K562 (cell line): ENCODE measurements around the gene DROSHA. TPM values are rescaled to one million over a fixed set of nuclear protein-coding genes. Genes with fewer than 3 reads are reported as not detected.

Experiments used
- BCOR ChIP-seq: fragments of 450-650 bp; IDR thresholded peaks from 2 replicates; pipeline ENCODE4 v1.6.1; 2016
- BDP1 ChIP-seq: IDR thresholded peaks from 3 replicates; pipeline ENCODE4 v1.6.1; 2011; ENCODE audit not compliant: insufficient read length, insufficient read depth
- C11orf30 ChIP-seq: fragments of 450-650 bp; IDR thresholded peaks from 2 replicates; pipeline ENCODE4 v1.6.1; 2016; ENCODE audit warnings: low read depth, mild to moderate bottlenecking
- CREB1 ChIP-seq, 2 experiments: sonication (generic) in 1 of 2; formaldehyde crosslinking in 1 of 2; IDR thresholded peaks; 2 replicates each; pipeline versions ENCODE4 v1.6.1 to v1.8.0; 2012 to 2022; ENCODE audit warnings: inconsistent platforms in 1 of 2, mild to moderate bottlenecking in 1 of 2, missing genetic modification reagents in 1 of 2, moderate library complexity in 1 of 2
- FOSL1 ChIP-seq: fragments of 200-800 bp; sonication (Bioruptor generic); conservative IDR thresholded peaks from 2 replicates; pipeline ENCODE4 v1.6.1; 2016; ENCODE audit warnings: missing genetic modification characterization, missing compliant biosample characterization
- FUS ChIP-seq: fragments of 200-400 bp; formaldehyde crosslinking; optimal IDR thresholded peaks from 2 replicates; pipeline ENCODE3; 2017; ENCODE audit warnings: low read depth, low read length
- JUND ChIP-seq, 2 experiments: IDR thresholded peaks; 2 replicates in 1 of 2; 3 replicates in 1 of 2; pipeline ENCODE4 v1.6.1; 2011; ENCODE audit warnings: borderline replicate concordance in 2 of 2, low read depth in 2 of 2, low read length in 2 of 2, improper control_type of control experiment in 1 of 2, missing biosample characterization in 1 of 2, missing genetic modification characterization in 1 of 2, missing genetic modification reagents in 1 of 2
- MITF ChIP-seq: IDR thresholded peaks from 2 replicates; pipeline ENCODE4 v1.6.1; 2014; ENCODE audit warnings: antibody characterized with exemption
- MTA1 ChIP-seq: fragments of 450-650 bp; IDR thresholded peaks from 2 replicates; pipeline ENCODE4 v1.6.1; 2017; ENCODE audit warnings: borderline replicate concordance
- PHF21A ChIP-seq: fragments of 450-650 bp; IDR thresholded peaks from 2 replicates; pipeline ENCODE4 v1.6.1; 2017; ENCODE audit warnings: low read depth, borderline replicate concordance
- PTBP1 ChIP-seq: fragments of 200-400 bp; formaldehyde crosslinking; IDR thresholded peaks from 2 replicates; pipeline ENCODE4 v1.6.1; 2017; ENCODE audit warnings: low read depth, low read length
- PTTG1 ChIP-seq: fragments of 450-650 bp; IDR thresholded peaks from 2 replicates; pipeline ENCODE4 v1.6.1; 2016; ENCODE audit warnings: low read depth, mild to moderate bottlenecking, missing genetic modification characterization, missing compliant biosample characterization
- RBM25 ChIP-seq: fragments of 200-400 bp; formaldehyde crosslinking; IDR thresholded peaks from 2 replicates; pipeline ENCODE4 v1.6.1; 2018; ENCODE audit warnings: low read length, low read depth, moderate library complexity; ENCODE audit not compliant: severe bottlenecking
- SREBF1 ChIP-seq: fragments of 150-350 bp; IDR thresholded peaks from 2 replicates; pipeline ENCODE4 v1.6.1; 2014; ENCODE audit warnings: antibody characterized with exemption, low read depth, low read length, borderline replicate concordance
- TAL1 ChIP-seq: fragments of 450-650 bp; IDR thresholded peaks from 2 replicates; pipeline ENCODE4 v1.6.1; 2016; ENCODE audit warnings: mild to moderate bottlenecking
- TGIF2 ChIP-seq: sonication (generic); formaldehyde crosslinking; IDR thresholded peaks from 2 replicates; pipeline ENCODE4 v1.8.1; 2022; ENCODE audit warnings: mild to moderate bottlenecking, missing genetic modification reagents, moderate library complexity
- ZBTB17 ChIP-seq: fragments of 450-650 bp; formaldehyde crosslinking; IDR thresholded peaks from 2 replicates; pipeline ENCODE4 v1.4.0; 2020; ENCODE audit warnings: mild to moderate bottlenecking
- ZBTB34 ChIP-seq: fragments of 250-450 bp; sonication (Bioruptor Pico); IDR thresholded peaks from 2 replicates; pipeline ENCODE4 v1.8.0; 2021; ENCODE audit warnings: mild to moderate bottlenecking, moderate library complexity
- ZNF212 ChIP-seq: fragments of 450-650 bp; formaldehyde crosslinking; IDR thresholded peaks from 2 replicates; pipeline ENCODE4 v1.4.0; 2020; ENCODE audit warnings: mild to moderate bottlenecking
- ZNF449 ChIP-seq: fragments of 250-450 bp; sonication (Bioruptor Pico); IDR thresholded peaks from 2 replicates; pipeline ENCODE4 v1.8.0; 2022; ENCODE audit warnings: moderate library complexity, mild to moderate bottlenecking, inconsistent platforms
- ZNF644 ChIP-seq: fragments of 200-800 bp; sonication (Bioruptor generic); IDR thresholded peaks from 2 replicates; pipeline ENCODE4 v1.6.1; 2016; ENCODE audit warnings: low read depth, missing genetic modification characterization, missing compliant biosample characterization
- polyA plus RNA-seq, 8 experiments: library from polyadenylated mRNA; depleted of rRNA in 4 of 8; stranded (reverse) in 5 of 8; unstranded in 3 of 8; fragments of >200 nt; fragmentation: Nextera tagmentation in 2 of 8; fragmentation: Illumina TruSeq in 1 of 8; extraction: Ambion mirVana in 2 of 8; extraction: Trizol in 1 of 8; gene quantifications; 2 replicates each; pipeline versions ENCODE4 v1.2.1 to v1.2.3, GENCODE V29; 2011 to 2014; ENCODE audit warnings: inconsistent platforms in 1 of 8, missing spikeins in 1 of 8
- total RNA-seq, 7 experiments: library from RNA; depleted of rRNA in 6 of 7; stranded (reverse); fragments of >200 nt in 6 of 7; fragmentation: Illumina TruSeq in 2 of 7; extraction: Trizol in 2 of 7; gene quantifications; 2 replicates each; pipeline versions ENCODE4 v1.2.1 to v1.2.3, GENCODE V29; 2011 to 2021; ENCODE audit warnings: low replicate concordance in 1 of 7

DROSHA gene
- total and polyA plus RNA-seq, 9 of the 15 experiments (the other 6 are each of a cell fraction or from before 2014, with no cell fraction given), result 52.5 to 109 (median 68.9) TPM

GRCh38 chr5:31383734-31384133, 148.2 kb downstream of the DROSHA start (continued):
- TF ChIP-seq ZNF449 (CRISPR knock-in tag), result no peak
- peak; percentile 92 for TF ChIP-seq FOSL1
- no peak for TF ChIP-seq PTTG1 (tag)
- TF ChIP-seq TGIF2 (CRISPR knock-in tag), result no peak
- peak; percentile 73; the same call in 1 of the 2 replicates for TF ChIP-seq JUND (IDR thresholded peaks at IDR 0.05; ENCODE audit: borderline replicate concordance, low read depth, low read length)
- TF ChIP-seq JUND (tag; IDR thresholded peaks at IDR 0.05; ENCODE audit: borderline replicate concordance, low read depth, low read length), result peak; percentile 65; the same call in 1 of the 3 replicates
- peak; percentile 23; the same call in 1 of the 2 replicates for TF ChIP-seq C11orf30
- no peak for TF ChIP-seq ZBTB34 (CRISPR knock-in tag)
- TF ChIP-seq BCOR, result no peak
- TF ChIP-seq ZNF212 (CRISPR knock-in tag), result no peak
- no peak for TF ChIP-seq PTBP1
- TF ChIP-seq SREBF1, result no peak
- no peak for TF ChIP-seq PHF21A
- TF ChIP-seq FUS, result no peak
- TF ChIP-seq CREB1 (IDR thresholded peaks at IDR 0.05), result no peak
- 0 out of 2 replicates have a peak, but pooled peaks have one; percentile 24 for TF ChIP-seq CREB1 (CRISPR knock-in tag; IDR thresholded peaks at IDR 0.05)
- no peak for TF ChIP-seq ZNF644 (tag)
- 0 out of 2 replicates have a peak, but pooled peaks have one; percentile 28 for TF ChIP-seq TAL1
- TF ChIP-seq MITF, result no peak
- TF ChIP-seq ZBTB17 (CRISPR knock-in tag), result no peak
- TF ChIP-seq RBM25, result no peak
- no peak for TF ChIP-seq BDP1
- no peak for TF ChIP-seq MTA1
